Lower leg skin (tissue), 3 donors: ENCODE results near the gene LRRC36.

Experiments used
- POLR2A ChIP-seq, 2 donors: fragments of 450-650 bp; IDR thresholded peaks; one replicate each; pipeline ENCODE4 v1.6.1; 2016 to 2017; ENCODE audit warnings: antibody characterized with exemption in 2 of 2, mild to moderate bottlenecking in 1 of 2, moderate library complexity in 1 of 2
- TF ChIP-seq, protein P1 (sequence below), 3 donors: fragments of 450-650 bp; IDR thresholded peaks; one replicate each; pipeline ENCODE4 v1.5.1; 2016; ENCODE audit warnings: antibody characterized with exemption in 3 of 3, mild to moderate bottlenecking in 3 of 3, moderate library complexity in 2 of 3

- TF ChIP-seq, protein P1, sequence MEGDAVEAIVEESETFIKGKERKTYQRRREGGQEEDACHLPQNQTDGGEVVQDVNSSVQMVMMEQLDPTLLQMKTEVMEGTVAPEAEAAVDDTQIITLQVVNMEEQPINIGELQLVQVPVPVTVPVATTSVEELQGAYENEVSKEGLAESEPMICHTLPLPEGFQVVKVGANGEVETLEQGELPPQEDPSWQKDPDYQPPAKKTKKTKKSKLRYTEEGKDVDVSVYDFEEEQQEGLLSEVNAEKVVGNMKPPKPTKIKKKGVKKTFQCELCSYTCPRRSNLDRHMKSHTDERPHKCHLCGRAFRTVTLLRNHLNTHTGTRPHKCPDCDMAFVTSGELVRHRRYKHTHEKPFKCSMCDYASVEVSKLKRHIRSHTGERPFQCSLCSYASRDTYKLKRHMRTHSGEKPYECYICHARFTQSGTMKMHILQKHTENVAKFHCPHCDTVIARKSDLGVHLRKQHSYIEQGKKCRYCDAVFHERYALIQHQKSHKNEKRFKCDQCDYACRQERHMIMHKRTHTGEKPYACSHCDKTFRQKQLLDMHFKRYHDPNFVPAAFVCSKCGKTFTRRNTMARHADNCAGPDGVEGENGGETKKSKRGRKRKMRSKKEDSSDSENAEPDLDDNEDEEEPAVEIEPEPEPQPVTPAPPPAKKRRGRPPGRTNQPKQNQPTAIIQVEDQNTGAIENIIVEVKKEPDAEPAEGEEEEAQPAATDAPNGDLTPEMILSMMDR (IDR thresholded peaks at IDR 0.05): no peak
- TF ChIP-seq POLR2A (IDR thresholded peaks at IDR 0.05): no peak
Measured at GRCh38 chr16:67370661-67371060, 44.0 kb downstream of the LRRC36 start.
